ENCODE measurements around the gene BIK.

- TF ChIP-seq CTCF (IDR thresholded peaks at IDR 0.05) (no peak), POLR2AphosphoS5 (IDR thresholded peaks at IDR 0.05; ENCODE audit: insufficient read depth in 1 of 2, low read depth in 1 of 2) (no peak), POLR2A (IDR thresholded peaks at IDR 0.05) (no peak)
These were observed 58.1 kb downstream of the BIK start for GRCh38 chr22:43168471-43169309.

All from vagina (tissue), 2 donors.